Keratinocyte (primary cell): ENCODE results near the gene CHL1. TPM values are rescaled to one million over a fixed set of nuclear protein-coding genes. Genes with fewer than 3 reads are reported as not detected.

Experiments
- DNase-seq: peaks from one replicate; pipeline ENCODE4 v3.0.0-alpha.2; 2011; ENCODE audit warnings: low read depth, missing footprints, low spot score
- FAIRE-seq: peaks from 2 replicates; lab custom pipeline; 2011; peaks lifted over from hg19 to GRCh38; lab: Jason Lieb, UNC
- H2AFZ ChIP-seq: 2 replicates; pipeline ENCODE4 v1.6.0; 2012; ENCODE audit warnings: low read length, control low read depth, inconsistent platforms; ENCODE audit not compliant: control insufficient read depth
- H3K27ac ChIP-seq: 2 replicates; pipeline ENCODE4 v1.5.1; 2011; ENCODE audit warnings: low read length; ENCODE audit not compliant: control insufficient read depth, insufficient read depth
- H3K27me3 ChIP-seq: 3 replicates; pipeline ENCODE4 v1.6.0; 2011; ENCODE audit warnings: low read length; ENCODE audit not compliant: control insufficient read depth, insufficient read depth; ENCODE audit errors: extremely low read depth
- H3K36me3 ChIP-seq, 2 experiments: 2 replicates in 1 of 2; 3 replicates in 1 of 2; pipeline ENCODE4 v1.5.1; 2011; ENCODE audit warnings: low read length in 2 of 2, mild to moderate bottlenecking in 1 of 2; ENCODE audit not compliant: control insufficient read depth in 2 of 2, insufficient read depth in 2 of 2; ENCODE audit errors: extremely low read depth in 1 of 2
- H3K4me1 ChIP-seq: 3 replicates; pipeline ENCODE4 v1.5.1; 2011; ENCODE audit warnings: low read length; ENCODE audit not compliant: control insufficient read depth, insufficient read depth; ENCODE audit errors: extremely low read depth
- H3K4me2 ChIP-seq: 3 replicates; pipeline ENCODE4 v1.6.0; 2011; ENCODE audit warnings: low read depth, low read length; ENCODE audit not compliant: control insufficient read depth, insufficient read depth; ENCODE audit errors: extremely low read depth
- H3K4me3 ChIP-seq, 3 experiments: fragments of 200-600 bp in 1 of 3; sonication (generic) in 1 of 3; 2 replicates in 2 of 3; 3 replicates in 1 of 3; pipeline ENCODE4 v1.5.1; 2011 to 2016; ENCODE audit warnings: low read length in 3 of 3, mild to moderate bottlenecking in 3 of 3, control low read depth in 2 of 3, inconsistent platforms in 1 of 3, low read depth in 1 of 3, mixed read lengths in 1 of 3, mixed run types in 1 of 3, moderate library complexity in 1 of 3; ENCODE audit not compliant: control insufficient read depth in 2 of 3, insufficient read depth in 2 of 3; ENCODE audit errors: extremely low read depth in 1 of 3
- H3K79me2 ChIP-seq: 2 replicates; pipeline ENCODE4 v1.6.0; 2012; ENCODE audit warnings: low read length; ENCODE audit not compliant: control insufficient read depth, insufficient read depth
- H3K9ac ChIP-seq: 3 replicates; pipeline ENCODE4 v1.6.0; 2011; ENCODE audit warnings: low read length; ENCODE audit not compliant: control insufficient read depth, insufficient read depth; ENCODE audit errors: extremely low read depth
- H3K9me1 ChIP-seq: 3 replicates; pipeline ENCODE4 v1.6.0; 2011; ENCODE audit warnings: low read length; ENCODE audit not compliant: control insufficient read depth, insufficient read depth; ENCODE audit errors: extremely low read depth
- H3K9me3 ChIP-seq: 2 replicates; pipeline ENCODE4 v1.5.1; 2012; ENCODE audit warnings: low read depth, low read length; ENCODE audit not compliant: control insufficient read depth
- H4K20me1 ChIP-seq: 3 replicates; pipeline ENCODE4 v1.6.0; 2011; ENCODE audit warnings: low read length; ENCODE audit not compliant: control insufficient read depth, insufficient read depth; ENCODE audit errors: extremely low read depth
- CTCF ChIP-seq, 3 experiments: IDR thresholded peaks in 1 of 3; conservative IDR thresholded peaks in 1 of 3; optimal IDR thresholded peaks in 1 of 3; 2 replicates in 2 of 3; 3 replicates in 1 of 3; pipeline versions ENCODE3 to v1.5.1; 2011; ENCODE audit warnings: low read length in 3 of 3, mild to moderate bottlenecking in 3 of 3, moderate library complexity in 2 of 3, control low read depth in 1 of 3, inconsistent platforms in 1 of 3; ENCODE audit not compliant: insufficient read depth in 2 of 3; ENCODE audit errors: extremely low read depth in 1 of 3
- EZH2 ChIP-seq: IDR thresholded peaks from one replicate; pipeline ENCODE4 v1.6.1; 2012; ENCODE audit warnings: inconsistent platforms, mild to moderate bottlenecking, low read length, moderate library complexity
- dilution Hi-C: fragments of 300-500 bp; cut with MboI; formaldehyde crosslinking; loops from one replicate; pipeline ENCODE4 v1.7.0; 2020; ENCODE audit warnings: low sequenced_read_pairs; ENCODE audit not compliant: extremely low pct_ligation_motif_present
- polyA plus RNA-seq, 5 experiments: library from polyadenylated mRNA; depleted of rRNA in 3 of 5; stranded (reverse) in 3 of 5; stranded (forward) in 1 of 5; unstranded in 1 of 5; fragments of >200 nt; gene quantifications; 1 replicate in 1 of 5; 2 replicates in 3 of 5; 3 replicates in 1 of 5; pipeline versions ENCODE4 v1.2.1 to v1.2.3, GENCODE V29; 2011 to 2012; ENCODE audit warnings: missing spikeins in 2 of 5, low read depth in 1 of 5, low replicate concordance in 1 of 5

Gene CHL1
- polyA plus RNA-seq, 1 donor (not counting 4 experiments of a cell fraction or from before 2014, with no cell fraction given), result 0.04 TPM

GRCh38 chr3:346186-346585, 149.6 kb downstream of the CHL1 start:
- Histone ChIP-seq H3K9ac (no peak overlapping the region), H3K4me3 (no peak overlapping the region), H3K27me3 (no peaks in the 10 kb centered on the region), H3K9me3 (no peaks in the 10 kb centered on the region), H3K27ac (no peak overlapping the region), H2AFZ (no peak overlapping the region), H3K4me2 (no peak overlapping the region), H4K20me1 (no peaks in the 10 kb centered on the region), H3K9me1 (no peaks in the 10 kb centered on the region), H3K79me2 (no peaks in the 10 kb centered on the region), H3K36me3 (no peaks in the 10 kb centered on the region), H3K4me1 (peaks cover 5% of the 10 kb centered on the region)
- TF ChIP-seq EZH2, result no peak
- no peak for FAIRE-seq
- no peak for DNase-seq
- dilution Hi-C loops, result no loop called here

- no peak for FAIRE-seq
Observed at GRCh38 chr3:347581-347980, 151.0 kb downstream of the CHL1 start.

More at GRCh38 chr3:347581-347980, 151.0 kb downstream of the CHL1 start:
- no peak for DNase-seq
- Histone ChIP-seq H3K9me1 (no peaks in the 10 kb centered on the region), H3K4me3 (no peak overlapping the region), H3K9me3 (no peaks in the 10 kb centered on the region), H3K27ac (no peak overlapping the region), H4K20me1 (no peaks in the 10 kb centered on the region), H3K4me2 (no peak overlapping the region), H3K4me1 (peaks cover 5% of the 10 kb centered on the region), H2AFZ (no peak overlapping the region), H3K79me2 (no peaks in the 10 kb centered on the region), H3K27me3 (no peaks in the 10 kb centered on the region), H3K36me3 (no peaks in the 10 kb centered on the region), H3K9ac (no peak overlapping the region)
- dilution Hi-C loops, result no loop called here
- TF ChIP-seq EZH2, result no peak
- TF ChIP-seq CTCF (optimal IDR thresholded peaks at IDR 0.05 in 1 of 3, IDR thresholded peaks at IDR 0.05 in 1 of 3, conservative IDR thresholded peaks at IDR 0.05 in 1 of 3; ENCODE audit: extremely low read depth in 1 of 3, insufficient read depth in 2 of 3, low read length in 3 of 3), result no peak
